Measurements from ENCODE around the gene COL6A2. TPM values are rescaled to one million over a fixed set of nuclear protein-coding genes. Genes with fewer than 3 reads are reported as not detected.

COL6A2 gene
- polyA plus RNA-seq, 2 donors: 120 to 161 TPM

- Histone ChIP-seq H3K27ac (ENCODE audit: low read depth in 2 of 2, low read length in 1 of 2) (no peak overlapping the region), H3K4me3 (ENCODE audit: low read depth in 1 of 2, low read length in 2 of 2) (no peak overlapping the region), H3K4me1 (ENCODE audit: control insufficient read depth in 2 of 2, insufficient read depth in 2 of 2, low read length in 1 of 2) (peaks cover 0 to 2% of the 10 kb centered on the region in 2 donors), H3K36me3 (ENCODE audit: control insufficient read depth in 2 of 2, insufficient read depth in 2 of 2, low read length in 1 of 2) (peaks cover 8 to 23% of the 10 kb centered on the region in 2 donors), H3K9me3 (ENCODE audit: control insufficient read depth in 2 of 2, insufficient read depth in 1 of 2, low read depth in 1 of 2, low read length in 1 of 2) (peaks cover 0 to 4% of the 10 kb centered on the region in 2 donors), H3K27me3 (ENCODE audit: control insufficient read depth in 1 of 2, insufficient read depth in 2 of 2, low read length in 2 of 2) (no peaks in the 10 kb centered on the region)
- 76 to 77% methylated on average over 29 of the region's 29 CpGs for WGBS, 2 donors
Measured at GRCh38 chr21:46117586-46118315, 19.8 kb downstream of the COL6A2 start.

DNA sequence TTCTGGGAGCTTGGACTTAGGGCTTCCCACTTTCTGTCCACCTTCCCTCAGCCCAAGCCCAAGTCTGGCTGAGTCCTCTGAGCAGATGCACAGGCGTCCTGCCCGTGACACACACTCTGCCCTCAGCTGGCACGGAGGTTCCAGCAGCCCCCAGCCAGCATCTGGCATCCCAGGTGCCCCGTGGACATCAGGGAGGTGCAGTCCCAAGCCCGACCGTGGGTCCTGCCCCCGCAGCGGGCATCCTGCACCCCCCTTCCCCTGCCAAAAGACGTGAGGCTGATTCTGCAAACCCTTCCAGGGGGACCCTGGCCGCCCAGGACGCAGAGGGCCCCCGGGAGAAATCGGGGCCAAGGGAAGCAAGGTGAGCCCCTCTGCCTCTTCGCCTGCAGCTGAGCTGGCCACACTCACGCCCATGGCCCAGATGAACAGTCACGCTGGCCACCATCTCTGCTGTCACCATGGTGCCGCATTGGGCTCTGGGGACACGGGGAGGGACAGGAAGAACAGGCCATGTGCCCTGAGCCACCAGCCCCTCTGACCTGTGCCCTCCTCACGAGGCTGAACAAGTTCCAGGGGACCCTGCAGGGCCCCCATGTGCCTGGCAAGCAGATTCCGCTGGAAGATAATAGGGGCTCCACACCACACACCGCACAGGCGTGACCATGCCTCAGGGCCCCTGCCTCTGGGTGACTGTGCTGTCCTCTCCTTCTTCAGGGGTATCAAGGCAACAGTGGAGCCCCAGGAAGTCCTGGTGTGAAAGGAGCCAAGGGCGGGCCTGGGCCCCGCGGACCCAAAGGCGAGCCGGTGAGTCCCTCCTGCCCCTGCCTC lies 20.6 kb downstream of the COL6A2 start:
- Histone ChIP-seq H3K4me1 (ENCODE audit: control insufficient read depth in 2 of 2, insufficient read depth in 2 of 2, low read length in 1 of 2) (peaks cover 0 to 2% of the 10 kb centered on the region in 2 donors), H3K9me3 (ENCODE audit: control insufficient read depth in 2 of 2, insufficient read depth in 1 of 2, low read depth in 1 of 2, low read length in 1 of 2) (peaks cover 0 to 4% of the 10 kb centered on the region in 2 donors), H3K36me3 (ENCODE audit: control insufficient read depth in 2 of 2, insufficient read depth in 2 of 2, low read length in 1 of 2) (peaks cover 8 to 24% of the 10 kb centered on the region in 2 donors), H3K27me3 (ENCODE audit: control insufficient read depth in 1 of 2, insufficient read depth in 2 of 2, low read length in 2 of 2) (no peaks in the 10 kb centered on the region), H3K4me3 (ENCODE audit: low read depth in 1 of 2, low read length in 2 of 2) (no peak overlapping the region), H3K27ac (ENCODE audit: low read depth in 2 of 2, low read length in 1 of 2) (no peak overlapping the region)
- WGBS, 2 donors: 86 to 91% methylated on average over 27 of the region's 27 CpGs

- 80 to 88% methylated on average over 12 of the region's 12 CpGs for WGBS, 2 donors
- H3K4me3 ChIP-seq (ENCODE audit: low read depth in 1 of 2, low read length in 2 of 2): no peak overlapping the region
Measured at GRCh38 chr21:46119144-46119636, 21.3 kb downstream of the COL6A2 start.

GRCh38 chr21:46119637-46120271 lies 21.8 kb downstream of the COL6A2 start:
- H3K27ac ChIP-seq (ENCODE audit: low read depth in 2 of 2, low read length in 1 of 2): no peak overlapping the region
- H3K4me1 ChIP-seq (ENCODE audit: control insufficient read depth in 2 of 2, insufficient read depth in 2 of 2, low read length in 1 of 2): peaks cover 0 to 2% of the 10 kb centered on the region in 2 donors
- peaks cover 8 to 27% of the 10 kb centered on the region in 2 donors for H3K36me3 ChIP-seq (ENCODE audit: control insufficient read depth in 2 of 2, insufficient read depth in 2 of 2, low read length in 1 of 2)
- WGBS, 2 donors: 81 to 83% methylated on average over 14 of the region's 14 CpGs
- H3K4me3 ChIP-seq (ENCODE audit: low read depth in 1 of 2, low read length in 2 of 2): no peak overlapping the region
- peaks cover 0 to 3% of the 10 kb centered on the region in 2 donors for H3K9me3 ChIP-seq (ENCODE audit: control insufficient read depth in 2 of 2, insufficient read depth in 1 of 2, low read depth in 1 of 2, low read length in 1 of 2)
- H3K27me3 ChIP-seq (ENCODE audit: control insufficient read depth in 1 of 2, insufficient read depth in 2 of 2, low read length in 2 of 2): no peaks in the 10 kb centered on the region

More at GRCh38 chr21:46119144-46119636, 21.3 kb downstream of the COL6A2 start:
- Histone ChIP-seq H3K27ac (ENCODE audit: low read depth in 2 of 2, low read length in 1 of 2) (no peak overlapping the region), H3K27me3 (ENCODE audit: control insufficient read depth in 1 of 2, insufficient read depth in 2 of 2, low read length in 2 of 2) (no peaks in the 10 kb centered on the region), H3K9me3 (ENCODE audit: control insufficient read depth in 2 of 2, insufficient read depth in 1 of 2, low read depth in 1 of 2, low read length in 1 of 2) (peaks cover 0 to 4% of the 10 kb centered on the region in 2 donors), H3K4me1 (ENCODE audit: control insufficient read depth in 2 of 2, insufficient read depth in 2 of 2, low read length in 1 of 2) (peaks cover 0 to 2% of the 10 kb centered on the region in 2 donors), H3K36me3 (ENCODE audit: control insufficient read depth in 2 of 2, insufficient read depth in 2 of 2, low read length in 1 of 2) (peaks cover 8 to 24% of the 10 kb centered on the region in 2 donors)

- WGBS, 2 donors: 81 to 82% methylated on average over 25 to 26 of the region's 26 CpGs
- H3K27me3 ChIP-seq (ENCODE audit: control insufficient read depth in 1 of 2, insufficient read depth in 2 of 2, low read length in 2 of 2): no peaks in the 10 kb centered on the region
- H3K4me1 ChIP-seq (ENCODE audit: control insufficient read depth in 2 of 2, insufficient read depth in 2 of 2, low read length in 1 of 2): peaks cover 0 to 2% of the 10 kb centered on the region in 2 donors
- no peak overlapping the region for H3K27ac ChIP-seq (ENCODE audit: low read depth in 2 of 2, low read length in 1 of 2)
- H3K4me3 ChIP-seq (ENCODE audit: low read depth in 1 of 2, low read length in 2 of 2): no peak overlapping the region
- H3K36me3 ChIP-seq (ENCODE audit: control insufficient read depth in 2 of 2, insufficient read depth in 2 of 2, low read length in 1 of 2): peaks cover 8 to 28% of the 10 kb centered on the region in 2 donors
- no peaks in the 10 kb centered on the region for H3K9me3 ChIP-seq (ENCODE audit: control insufficient read depth in 2 of 2, insufficient read depth in 1 of 2, low read depth in 1 of 2, low read length in 1 of 2)
Measured at GRCh38 chr21:46120301-46121285, 22.7 kb downstream of the COL6A2 start.

DNA sequence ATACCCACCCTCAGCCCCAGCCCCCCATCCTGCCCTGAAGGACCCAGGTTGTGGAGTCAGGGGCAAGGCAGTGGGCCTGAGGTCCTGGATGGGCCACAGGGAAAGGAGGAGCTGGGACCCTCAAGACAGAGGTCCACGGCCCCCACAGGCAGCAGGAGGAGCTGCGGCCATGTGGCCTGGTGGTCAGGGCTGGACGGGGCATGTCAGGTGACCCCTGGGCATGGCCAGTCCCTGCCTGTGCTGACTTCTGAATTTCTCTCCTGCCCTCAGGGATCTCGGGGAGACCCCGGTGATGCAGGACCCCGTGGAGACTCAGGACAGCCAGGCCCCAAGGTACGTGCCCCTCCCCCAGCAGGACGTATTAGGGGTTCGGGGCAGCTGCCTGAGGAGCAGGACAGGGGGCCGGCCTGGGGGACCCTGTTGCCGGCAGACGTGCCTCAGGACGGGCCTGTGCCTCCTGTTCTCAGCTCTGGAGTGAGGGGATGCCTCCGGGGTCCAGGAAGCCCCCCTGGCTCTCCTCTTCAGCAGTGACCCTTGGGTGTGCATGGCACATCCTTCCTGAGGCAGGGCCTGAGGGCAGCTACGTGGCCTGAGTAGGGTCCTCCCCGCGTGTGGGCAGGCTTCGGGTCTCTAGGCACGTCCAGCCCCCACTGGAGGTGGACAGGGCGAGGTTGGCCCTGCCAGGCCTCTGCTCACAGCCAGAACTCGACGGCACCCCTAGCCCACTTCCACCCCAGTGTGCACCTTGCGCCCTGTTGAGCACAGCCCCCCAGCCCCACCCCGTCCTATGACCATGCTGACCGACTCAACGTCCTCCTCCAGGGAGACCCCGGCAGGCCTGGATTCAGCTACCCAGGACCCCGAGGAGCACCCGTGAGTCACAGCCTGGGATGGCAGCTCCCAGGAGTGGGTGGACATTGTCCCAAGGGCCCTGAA lies 23.6 kb downstream of the COL6A2 start:
- Histone ChIP-seq H3K4me3 (ENCODE audit: low read depth in 1 of 2, low read length in 2 of 2) (no peak overlapping the region), H3K27ac (ENCODE audit: low read depth in 2 of 2, low read length in 1 of 2) (no peak overlapping the region), H3K36me3 (ENCODE audit: control insufficient read depth in 2 of 2, insufficient read depth in 2 of 2, low read length in 1 of 2) (peaks cover 8 to 32% of the 10 kb centered on the region in 2 donors), H3K4me1 (ENCODE audit: control insufficient read depth in 2 of 2, insufficient read depth in 2 of 2, low read length in 1 of 2) (peaks cover 0 to 2% of the 10 kb centered on the region in 2 donors), H3K9me3 (ENCODE audit: control insufficient read depth in 2 of 2, insufficient read depth in 1 of 2, low read depth in 1 of 2, low read length in 1 of 2) (no peaks in the 10 kb centered on the region), H3K27me3 (ENCODE audit: control insufficient read depth in 1 of 2, insufficient read depth in 2 of 2, low read length in 2 of 2) (no peaks in the 10 kb centered on the region)
- 87 to 88% methylated on average over 29 of the region's 29 CpGs for WGBS, 2 donors

DNA sequence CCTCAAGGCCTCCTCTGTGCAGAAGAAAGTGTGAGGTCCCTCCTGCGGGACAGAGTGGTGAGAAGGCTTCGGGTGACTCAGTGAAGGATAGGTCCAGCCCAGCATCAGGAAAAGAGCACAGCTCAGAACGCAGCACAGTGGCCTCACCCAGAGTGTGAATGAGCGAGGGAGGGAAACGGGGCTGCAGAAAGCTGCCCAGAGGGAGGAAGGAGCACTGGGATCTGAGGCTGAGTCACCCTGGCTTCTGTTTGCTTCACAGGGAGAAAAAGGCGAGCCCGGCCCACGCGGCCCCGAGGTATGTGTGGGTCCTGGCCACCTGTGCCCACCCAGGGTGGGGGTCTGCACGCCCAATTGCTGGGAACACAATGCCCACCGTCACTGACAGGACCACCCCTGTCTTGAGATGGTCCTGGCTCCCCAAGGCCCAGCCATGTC lies 24.3 kb downstream of the COL6A2 start:
- Histone ChIP-seq H3K9me3 (ENCODE audit: control insufficient read depth in 2 of 2, insufficient read depth in 1 of 2, low read depth in 1 of 2, low read length in 1 of 2) (no peaks in the 10 kb centered on the region), H3K4me1 (ENCODE audit: control insufficient read depth in 2 of 2, insufficient read depth in 2 of 2, low read length in 1 of 2) (peaks cover 0 to 2% of the 10 kb centered on the region in 2 donors), H3K27me3 (ENCODE audit: control insufficient read depth in 1 of 2, insufficient read depth in 2 of 2, low read length in 2 of 2) (no peaks in the 10 kb centered on the region), H3K27ac (ENCODE audit: low read depth in 2 of 2, low read length in 1 of 2) (no peak overlapping the region), H3K36me3 (ENCODE audit: control insufficient read depth in 2 of 2, insufficient read depth in 2 of 2, low read length in 1 of 2) (peaks cover 8 to 30% of the 10 kb centered on the region in 2 donors), H3K4me3 (ENCODE audit: low read depth in 1 of 2, low read length in 2 of 2) (no peak overlapping the region)
- WGBS, 2 donors: 65% methylated on average over 12 of the region's 12 CpGs
